RPMI7951 (cell line): Measurements from ENCODE around the gene TJP3. TPM values are rescaled to one million over a fixed set of nuclear protein-coding genes. Genes with fewer than 3 reads are reported as not detected.

Experiments used
- DNase-seq: peaks from one replicate; pipeline ENCODE4 v3.0.0-alpha.2; 2012; ENCODE audit warnings: low read depth
- total RNA-seq: library from RNA; depleted of rRNA; stranded (reverse); fragments of >200 nt; shearing (Covaris generic); gene quantifications from 2 replicates; pipeline ENCODE4 v1.2.3, GENCODE V29; 2014; rRNA removed

Gene TJP3
- total RNA-seq, 1 experiment from 2014 or later = not detected

- no peak for DNase-seq
These were observed 76.6 kb downstream of the TJP3 start for GRCh38 chr19:3784607-3785450.

GRCh38 chr19:3785451-3785937 lies 77.3 kb downstream of the TJP3 start:
- no peak for DNase-seq

- DNase-seq = no peak
These were observed 78.0 kb downstream of the TJP3 start, which contains the start of gene MATK for GRCh38 chr19:3785938-3786824. Gene MATK (minus strand): TSS chr19:3786381. CDS start chr19:3785135, 1,246 bp downstream.

- DNase-seq = no peak
These were observed 81.0 kb downstream of the TJP3 start for GRCh38 chr19:3788996-3789778.

- DNase-seq = no peak
These were observed 82.1 kb downstream of the TJP3 start for GRCh38 chr19:3790209-3790734.

GRCh38 chr19:3790941-3791340 lies 82.8 kb downstream of the TJP3 start:
- no peak for DNase-seq

GRCh38 chr19:3792114-3792513 lies 83.9 kb downstream of the TJP3 start:
- no peak for DNase-seq

GRCh38 chr19:3793799-3794198 lies 85.6 kb downstream of the TJP3 start:
- DNase-seq = no peak

GRCh38 chr19:3796358-3796757 lies 88.2 kb downstream of the TJP3 start:
- no peak for DNase-seq

GRCh38 chr19:3798137-3798536 lies 90.0 kb downstream of the TJP3 start:
- no peak for DNase-seq

Other genes starting within 250 kb of the TJP3 start
- not detected in 2 replicates for gene SMIM24, start 227.9 kb upstream of the TJP3 start, total RNA-seq
- gene SMIM44, start 224.9 kb upstream of the TJP3 start, total RNA-seq = not detected in 2 replicates
- gene DOHH, start 207.7 kb upstream of the TJP3 start, total RNA-seq = 7.1 and 9.1 TPM in 2 replicates
- 37.2 and 48.2 TPM in 2 replicates for gene FZR1, start 202.1 kb upstream of the TJP3 start, total RNA-seq
- not detected in 2 replicates for gene TEKTIP1, start 169.2 kb upstream of the TJP3 start, total RNA-seq
- 205 and 240 TPM in 2 replicates for gene MFSD12, start 150.8 kb upstream of the TJP3 start, total RNA-seq
- 135 and 192 TPM in 2 replicates for gene HMG20B, start 135.4 kb upstream of the TJP3 start, total RNA-seq
- 0.49 and 0.96 TPM in 2 replicates for gene GIPC3, start 122.9 kb upstream of the TJP3 start, total RNA-seq
- gene TBXA2R, start 101.5 kb upstream of the TJP3 start, total RNA-seq = 4.3 and 4.4 TPM in 2 replicates
- 16.5 and 21.6 TPM in 2 replicates for gene CACTIN, start 81.6 kb upstream of the TJP3 start, total RNA-seq
- gene PIP5K1C, start 7.9 kb upstream of the TJP3 start, total RNA-seq = 13.1 and 13.9 TPM in 2 replicates
- gene APBA3, start 53.3 kb downstream of the TJP3 start, total RNA-seq = 5.8 and 15.0 TPM in 2 replicates
- gene MRPL54, start 54.3 kb downstream of the TJP3 start, total RNA-seq = 90.7 and 103 TPM in 2 replicates
- not detected in 2 replicates for gene RAX2, start 63.8 kb downstream of the TJP3 start, total RNA-seq
- gene MATK, start 78.0 kb downstream of the TJP3 start, total RNA-seq = not detected in 2 replicates
- not detected in 2 replicates for gene ZFR2, start 160.7 kb downstream of the TJP3 start, total RNA-seq
- gene ATCAY, start 172.3 kb downstream of the TJP3 start, total RNA-seq = not detected in 2 replicates
- gene NMRK2, start 224.7 kb downstream of the TJP3 start, total RNA-seq = not detected in 2 replicates